ENCODE data around the gene GDPD4. TPM values are rescaled to one million over a fixed set of nuclear protein-coding genes. Genes with fewer than 3 reads are reported as not detected.
A peak's percentile ranks its signal among the peaks of the same experiment; 100 is the strongest.

The GDPD4 gene
- total and polyA plus RNA-seq, 10 of the 15 experiments (the other 5 are each of a cell fraction or from before 2014, with no cell fraction given), result 0.23 TPM; not detected in 9

DNA sequence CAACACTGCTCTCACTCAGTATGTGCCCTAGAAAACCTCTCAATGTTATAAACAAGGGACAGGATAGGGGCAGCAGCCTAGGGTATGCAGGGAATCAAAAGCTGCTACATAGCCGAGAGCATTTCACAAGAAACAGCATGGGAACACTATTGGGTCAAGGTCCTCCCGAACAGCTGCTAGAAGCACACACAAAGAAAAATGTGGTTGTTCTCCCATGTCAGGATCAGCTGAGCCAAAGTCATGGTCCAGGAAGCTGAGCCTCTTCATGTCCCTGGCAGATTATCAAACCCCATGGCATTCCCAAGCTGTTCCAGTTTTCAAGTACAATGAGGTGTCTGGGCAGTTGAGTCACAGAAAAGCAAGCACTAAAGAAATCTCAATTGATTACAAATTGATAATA, 21.0 kb upstream of the GDPD4 start:
- DNase-seq (ENCODE audit: low read depth, low spot score) (no peak), FAIRE-seq (no peak), ATAC-seq (no peak)
- ChIA-PET POLR2A (no interaction called here), CTCF (no interaction called here), RAD21 (ENCODE audit: unreplicated experiment) (no interaction called here), SMC1A (ENCODE audit: uncharacterized antibody, unreplicated experiment) (interaction anchor here (1.4 kb wide), 1 partner anchor 12 kb away, joined by 3 read pairs; no protein-coding TSS in a partner anchor)
- Histone ChIP-seq H2AFZ (ENCODE audit: control insufficient read depth, low read depth, low read length) (no peak overlapping the region), H3K4me3 (no peak overlapping the region), H3K9me3 (replicated peaks; ENCODE audit: control insufficient read depth, insufficient read depth, low read length) (no peaks in the 10 kb centered on the region), H3K36me3 (ENCODE audit: control insufficient read depth in 2 of 2, insufficient read depth in 2 of 2, low read length in 1 of 2) (peaks cover 1 to 5% of the 10 kb centered on the region in 2 experiments), H4K20me1 (ENCODE audit: control insufficient read depth, insufficient read depth) (no peaks in the 10 kb centered on the region), H3K79me2 (ENCODE audit: control insufficient read depth, insufficient read depth, low read length) (no peaks in the 10 kb centered on the region), H3K9ac (ENCODE audit: control insufficient read depth, insufficient read depth, low read length) (no peak overlapping the region), H3K4me2 (ENCODE audit: control insufficient read depth, insufficient read depth) (no peak overlapping the region), H3K27me3 (replicated peaks in 1 of 2; ENCODE audit: control insufficient read depth in 2 of 2, insufficient read depth in 2 of 2, low read length in 1 of 2) (no peaks in the 10 kb centered on the region), H3K4me1 (ENCODE audit: control insufficient read depth, insufficient read depth, low read length) (no peaks in the 10 kb centered on the region), H3K27ac (ENCODE audit: control insufficient read depth, insufficient read depth) (no peak overlapping the region)
- intact Hi-C loops (cut with micrococcal nuclease; ENCODE audit: unreplicated experiment) (no loop called here), in situ Hi-C loops (cut with MboI) (no loop called here)
- WGBS (ENCODE audit: insufficient coverage, insufficient replicate concordance, low lambda C conversion rate, missing lambda C conversion rate), result 100% methylated on average over 2 of the region's 2 CpGs
- TSS peak; percentile 50 for BruUV-seq (replicated peaks)
- TF ChIP-seq RELA (IDR thresholded peaks at IDR 0.05; ENCODE audit: borderline replicate concordance, partially characterized antibody), result no peak
- TF ChIP-seq YBX1 (IDR thresholded peaks at IDR 0.05), result no peak
- no peak for TF ChIP-seq ASH2L (IDR thresholded peaks at IDR 0.05; ENCODE audit: borderline replicate concordance, low read depth)
- TF ChIP-seq RB1 (IDR thresholded peaks at IDR 0.05; ENCODE audit: borderline replicate concordance), result no peak
- TF ChIP-seq NFXL1 (IDR thresholded peaks at IDR 0.05; ENCODE audit: borderline replicate concordance), result no peak
- TF ChIP-seq TAF1 (IDR thresholded peaks at IDR 0.05; ENCODE audit: borderline replicate concordance, low read depth, low read length), result no peak
- no peak for TF ChIP-seq IRF4 (IDR thresholded peaks at IDR 0.05; ENCODE audit: low read depth, low read length)
- TF ChIP-seq, protein P1, sequence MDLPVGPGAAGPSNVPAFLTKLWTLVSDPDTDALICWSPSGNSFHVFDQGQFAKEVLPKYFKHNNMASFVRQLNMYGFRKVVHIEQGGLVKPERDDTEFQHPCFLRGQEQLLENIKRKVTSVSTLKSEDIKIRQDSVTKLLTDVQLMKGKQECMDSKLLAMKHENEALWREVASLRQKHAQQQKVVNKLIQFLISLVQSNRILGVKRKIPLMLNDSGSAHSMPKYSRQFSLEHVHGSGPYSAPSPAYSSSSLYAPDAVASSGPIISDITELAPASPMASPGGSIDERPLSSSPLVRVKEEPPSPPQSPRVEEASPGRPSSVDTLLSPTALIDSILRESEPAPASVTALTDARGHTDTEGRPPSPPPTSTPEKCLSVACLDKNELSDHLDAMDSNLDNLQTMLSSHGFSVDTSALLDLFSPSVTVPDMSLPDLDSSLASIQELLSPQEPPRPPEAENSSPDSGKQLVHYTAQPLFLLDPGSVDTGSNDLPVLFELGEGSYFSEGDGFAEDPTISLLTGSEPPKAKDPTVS (IDR thresholded peaks at IDR 0.05; ENCODE audit: low read depth, low read length), result no peak
- TF ChIP-seq, protein P2, sequence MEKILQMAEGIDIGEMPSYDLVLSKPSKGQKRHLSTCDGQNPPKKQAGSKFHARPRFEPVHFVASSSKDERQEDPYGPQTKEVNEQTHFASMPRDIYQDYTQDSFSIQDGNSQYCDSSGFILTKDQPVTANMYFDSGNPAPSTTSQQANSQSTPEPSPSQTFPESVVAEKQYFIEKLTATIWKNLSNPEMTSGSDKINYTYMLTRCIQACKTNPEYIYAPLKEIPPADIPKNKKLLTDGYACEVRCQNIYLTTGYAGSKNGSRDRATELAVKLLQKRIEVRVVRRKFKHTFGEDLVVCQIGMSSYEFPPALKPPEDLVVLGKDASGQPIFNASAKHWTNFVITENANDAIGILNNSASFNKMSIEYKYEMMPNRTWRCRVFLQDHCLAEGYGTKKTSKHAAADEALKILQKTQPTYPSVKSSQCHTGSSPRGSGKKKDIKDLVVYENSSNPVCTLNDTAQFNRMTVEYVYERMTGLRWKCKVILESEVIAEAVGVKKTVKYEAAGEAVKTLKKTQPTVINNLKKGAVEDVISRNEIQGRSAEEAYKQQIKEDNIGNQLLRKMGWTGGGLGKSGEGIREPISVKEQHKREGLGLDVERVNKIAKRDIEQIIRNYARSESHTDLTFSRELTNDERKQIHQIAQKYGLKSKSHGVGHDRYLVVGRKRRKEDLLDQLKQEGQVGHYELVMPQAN (conservative IDR thresholded peaks at IDR 0.05), result no peak
- TF ChIP-seq NR2F1 (conservative IDR thresholded peaks at IDR 0.05), result no peak
- no peak for TF ChIP-seq SMAD5 (IDR thresholded peaks at IDR 0.05; ENCODE audit: low read depth)
- TF ChIP-seq POLR2A (IDR thresholded peaks at IDR 0.05; ENCODE audit: low read depth, low read length), result no peak
- TF ChIP-seq, protein P3, sequence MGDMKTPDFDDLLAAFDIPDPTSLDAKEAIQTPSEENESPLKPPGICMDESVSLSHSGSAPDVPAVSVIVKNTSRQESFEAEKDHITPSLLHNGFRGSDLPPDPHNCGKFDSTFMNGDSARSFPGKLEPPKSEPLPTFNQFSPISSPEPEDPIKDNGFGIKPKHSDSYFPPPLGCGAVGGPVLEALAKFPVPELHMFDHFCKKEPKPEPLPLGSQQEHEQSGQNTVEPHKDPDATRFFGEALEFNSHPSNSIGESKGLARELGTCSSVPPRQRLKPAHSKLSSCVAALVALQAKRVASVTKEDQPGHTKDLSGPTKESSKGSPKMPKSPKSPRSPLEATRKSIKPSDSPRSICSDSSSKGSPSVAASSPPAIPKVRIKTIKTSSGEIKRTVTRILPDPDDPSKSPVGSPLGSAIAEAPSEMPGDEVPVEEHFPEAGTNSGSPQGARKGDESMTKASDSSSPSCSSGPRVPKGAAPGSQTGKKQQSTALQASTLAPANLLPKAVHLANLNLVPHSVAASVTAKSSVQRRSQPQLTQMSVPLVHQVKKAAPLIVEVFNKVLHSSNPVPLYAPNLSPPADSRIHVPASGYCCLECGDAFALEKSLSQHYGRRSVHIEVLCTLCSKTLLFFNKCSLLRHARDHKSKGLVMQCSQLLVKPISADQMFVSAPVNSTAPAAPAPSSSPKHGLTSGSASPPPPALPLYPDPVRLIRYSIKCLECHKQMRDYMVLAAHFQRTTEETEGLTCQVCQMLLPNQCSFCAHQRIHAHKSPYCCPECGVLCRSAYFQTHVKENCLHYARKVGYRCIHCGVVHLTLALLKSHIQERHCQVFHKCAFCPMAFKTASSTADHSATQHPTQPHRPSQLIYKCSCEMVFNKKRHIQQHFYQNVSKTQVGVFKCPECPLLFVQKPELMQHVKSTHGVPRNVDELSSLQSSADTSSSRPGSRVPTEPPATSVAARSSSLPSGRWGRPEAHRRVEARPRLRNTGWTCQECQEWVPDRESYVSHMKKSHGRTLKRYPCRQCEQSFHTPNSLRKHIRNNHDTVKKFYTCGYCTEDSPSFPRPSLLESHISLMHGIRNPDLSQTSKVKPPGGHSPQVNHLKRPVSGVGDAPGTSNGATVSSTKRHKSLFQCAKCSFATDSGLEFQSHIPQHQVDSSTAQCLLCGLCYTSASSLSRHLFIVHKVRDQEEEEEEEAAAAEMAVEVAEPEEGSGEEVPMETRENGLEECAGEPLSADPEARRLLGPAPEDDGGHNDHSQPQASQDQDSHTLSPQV (IDR thresholded peaks at IDR 0.05), result no peak
- no peak for TF ChIP-seq TBL1XR1 (IDR thresholded peaks at IDR 0.05; ENCODE audit: low read depth, low read length)
- no peak for TF ChIP-seq BMI1 (IDR thresholded peaks at IDR 0.05; ENCODE audit: borderline replicate concordance)
- TF ChIP-seq KLF5 (IDR thresholded peaks at IDR 0.05; ENCODE audit: partially characterized antibody), result no peak
- TF ChIP-seq SREBF2 (IDR thresholded peaks at IDR 0.05; ENCODE audit: low read length), result no peak

All from GM12878 (cell line).